Activated T-cell treated with anti-CD3 and anti-CD28 coated beads for 48 hours (primary cell): ENCODE data around the gene DAD1.
"Not testable (repeated sequence)": the region's sequence is repeated elsewhere in the genome, so short reads cannot be mapped to it uniquely, and the experiment has no call there.

Experiments used
- DNase-seq: peaks from one replicate; pipeline ENCODE4 v3.0.0-alpha.2; 2020; ENCODE audit warnings: low read depth

The DAD1 gene

GRCh38 chr14:22552001-22552826, 36.8 kb downstream of the DAD1 start:
- DNase-seq: no peak

DNA sequence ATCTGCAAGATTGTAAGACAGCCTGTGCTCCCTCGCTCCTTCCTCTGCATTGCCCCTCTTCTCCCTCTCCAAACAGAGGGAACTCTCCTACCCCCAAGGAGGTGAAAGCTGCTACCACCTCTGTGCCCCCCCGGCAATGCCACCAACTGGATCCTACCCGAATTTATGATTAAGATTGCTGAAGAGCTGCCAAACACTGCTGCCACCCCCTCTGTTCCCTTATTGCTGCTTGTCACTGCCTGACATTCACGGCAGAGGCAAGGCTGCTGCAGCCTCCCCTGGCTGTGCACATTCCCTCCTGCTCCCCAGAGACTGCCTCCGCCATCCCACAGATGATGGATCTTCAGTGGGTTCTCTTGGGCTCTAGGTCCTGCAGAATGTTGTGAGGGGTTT, 37.4 kb downstream of the DAD1 start:
- no peak for DNase-seq

DNA sequence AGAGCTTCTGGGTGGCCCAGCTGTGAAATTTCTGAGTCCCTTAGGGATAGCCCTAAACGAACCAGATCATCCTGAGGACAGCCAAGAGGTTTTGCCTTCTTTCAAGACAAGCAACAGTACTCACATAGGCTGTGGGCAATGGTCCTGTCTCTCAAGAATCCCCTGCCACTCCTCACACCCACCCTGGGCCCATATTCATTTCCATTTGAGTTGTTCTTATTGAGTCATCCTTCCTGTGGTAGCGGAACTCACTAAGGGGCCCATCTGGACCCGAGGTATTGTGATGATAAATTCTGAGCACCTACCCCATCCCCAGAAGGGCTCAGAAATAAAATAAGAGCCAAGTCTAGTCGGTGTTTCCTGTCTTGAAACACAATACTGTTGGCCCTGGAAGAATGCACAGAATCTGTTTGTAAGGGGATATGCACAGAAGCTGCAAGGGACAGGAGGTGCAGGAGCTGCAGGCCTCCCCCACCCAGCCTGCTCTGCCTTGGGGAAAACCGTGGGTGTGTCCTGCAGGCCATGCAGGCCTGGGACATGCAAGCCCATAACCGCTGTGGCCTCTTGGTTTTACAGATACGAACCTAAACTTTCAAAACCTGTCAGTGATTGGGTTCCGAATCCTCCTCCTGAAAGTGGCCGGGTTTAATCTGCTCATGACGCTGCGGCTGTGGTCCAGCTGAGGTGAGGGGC, 38.9 kb downstream of the DAD1 start:
- DNase-seq: peak; percentile 62

DNA sequence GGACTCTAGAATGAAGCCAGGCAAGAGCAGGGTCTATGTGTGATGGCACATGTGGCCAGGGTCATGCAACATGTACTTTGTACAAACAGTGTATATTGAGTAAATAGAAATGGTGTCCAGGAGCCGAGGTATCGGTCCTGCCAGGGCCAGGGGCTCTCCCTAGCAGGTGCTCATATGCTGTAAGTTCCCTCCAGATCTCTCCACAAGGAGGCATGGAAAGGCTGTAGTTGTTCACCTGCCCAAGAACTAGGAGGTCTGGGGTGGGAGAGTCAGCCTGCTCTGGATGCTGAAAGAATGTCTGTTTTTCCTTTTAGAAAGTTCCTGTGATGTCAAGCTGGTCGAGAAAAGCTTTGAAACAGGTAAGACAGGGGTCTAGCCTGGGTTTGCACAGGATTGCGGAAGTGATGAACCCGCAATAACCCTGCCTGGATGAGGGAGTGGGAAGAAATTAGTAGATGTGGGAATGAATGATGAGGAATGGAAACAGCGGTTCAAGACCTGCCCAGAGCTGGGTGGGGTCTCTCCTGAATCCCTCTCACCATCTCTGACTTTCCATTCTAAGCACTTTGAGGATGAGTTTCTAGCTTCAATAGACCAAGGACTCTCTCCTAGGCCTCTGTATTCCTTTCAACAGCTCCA, 39.6 kb downstream of the DAD1 start:
- DNase-seq: no peak

DNA sequence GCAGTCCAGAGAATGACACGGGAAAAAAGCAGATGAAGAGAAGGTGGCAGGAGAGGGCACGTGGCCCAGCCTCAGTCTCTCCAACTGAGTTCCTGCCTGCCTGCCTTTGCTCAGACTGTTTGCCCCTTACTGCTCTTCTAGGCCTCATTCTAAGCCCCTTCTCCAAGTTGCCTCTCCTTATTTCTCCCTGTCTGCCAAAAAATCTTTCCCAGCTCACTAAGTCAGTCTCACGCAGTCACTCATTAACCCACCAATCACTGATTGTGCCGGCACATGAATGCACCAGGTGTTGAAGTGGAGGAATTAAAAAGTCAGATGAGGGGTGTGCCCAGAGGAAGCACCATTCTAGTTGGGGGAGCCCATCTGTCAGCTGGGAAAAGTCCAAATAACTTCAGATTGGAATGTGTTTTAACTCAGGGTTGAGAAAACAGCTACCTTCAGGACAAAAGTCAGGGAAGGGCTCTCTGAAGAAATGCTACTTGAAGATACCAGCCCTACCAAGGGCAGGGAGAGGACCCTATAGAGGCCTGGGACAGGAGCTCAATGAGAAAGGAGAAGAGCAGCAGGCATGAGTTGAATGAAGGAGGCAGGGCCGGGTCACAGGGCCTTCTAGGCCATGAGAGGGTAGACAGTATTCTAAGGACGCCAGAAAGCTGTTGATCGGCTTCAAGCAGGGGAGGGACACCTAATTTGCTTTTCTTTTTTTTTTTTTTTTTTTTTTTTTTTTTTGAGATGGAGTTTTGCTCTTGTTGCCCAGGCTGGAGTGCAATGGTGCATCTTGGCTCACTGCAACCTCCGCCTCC, 40.9 kb downstream of the DAD1 start:
- DNase-seq: no peak

GRCh38 chr14:22547313-22547947, 41.6 kb downstream of the DAD1 start:
- DNase-seq: no peak

DNA sequence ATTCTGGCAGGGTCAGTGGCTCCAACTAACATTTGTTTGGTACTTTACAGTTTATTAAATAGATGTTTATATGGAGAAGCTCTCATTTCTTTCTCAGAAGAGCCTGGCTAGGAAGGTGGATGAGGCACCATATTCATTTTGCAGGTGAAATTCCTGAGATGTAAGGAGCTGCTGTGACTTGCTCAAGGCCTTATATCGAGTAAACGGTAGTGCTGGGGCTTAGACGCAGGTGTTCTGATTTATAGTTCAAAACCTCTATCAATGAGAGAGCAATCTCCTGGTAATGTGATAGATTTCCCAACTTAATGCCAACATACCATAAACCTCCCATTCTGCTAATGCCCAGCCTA, 42.3 kb downstream of the DAD1 start:
- DNase-seq: no peak

- no peak for DNase-seq
These were observed 42.9 kb downstream of the DAD1 start for GRCh38 chr14:22545842-22546721.

- DNase-seq: no peak
These were observed 44.1 kb downstream of the DAD1 start for GRCh38 chr14:22544881-22545420.

GRCh38 chr14:22544406-22544805, 44.6 kb downstream of the DAD1 start:
- DNase-seq: no peak

DNA sequence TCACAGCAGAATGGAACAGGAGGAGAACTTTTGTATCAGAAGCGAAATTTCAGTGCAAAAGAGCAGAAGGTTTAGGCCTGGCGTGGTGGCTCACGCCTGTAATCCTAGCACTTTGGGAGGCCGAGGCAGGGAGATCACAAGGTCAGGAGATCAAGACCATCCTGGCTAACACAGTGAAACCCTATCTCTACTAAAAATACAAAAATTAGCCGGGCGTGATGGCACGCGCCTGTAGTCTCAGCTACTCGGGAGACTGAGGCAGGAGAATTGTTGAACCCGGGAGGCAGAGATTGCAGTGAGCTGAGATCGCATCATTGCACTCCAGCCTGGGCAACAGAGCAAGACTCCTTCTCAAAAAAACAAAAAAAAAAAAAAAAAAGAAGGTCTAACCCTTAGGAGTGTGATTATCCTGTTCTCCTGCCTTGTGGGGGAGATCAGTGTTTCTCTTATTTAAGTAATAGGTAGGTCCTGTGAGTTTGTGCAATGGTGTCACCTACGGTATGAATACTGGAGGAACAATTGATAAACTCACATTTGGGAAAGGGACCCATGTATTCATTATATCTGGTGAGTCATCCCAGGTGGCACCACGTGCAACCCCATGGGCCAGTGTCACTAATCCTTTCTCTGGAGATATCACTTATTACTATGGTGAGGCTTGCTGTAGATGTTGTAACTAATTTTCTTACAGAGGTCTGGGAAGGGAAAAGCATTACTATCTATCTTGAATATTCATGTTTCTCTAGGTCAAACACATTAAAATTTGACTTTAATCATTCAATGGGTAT, 45.3 kb downstream of the DAD1 start:
- not testable (repeated sequence) for DNase-seq

DNA sequence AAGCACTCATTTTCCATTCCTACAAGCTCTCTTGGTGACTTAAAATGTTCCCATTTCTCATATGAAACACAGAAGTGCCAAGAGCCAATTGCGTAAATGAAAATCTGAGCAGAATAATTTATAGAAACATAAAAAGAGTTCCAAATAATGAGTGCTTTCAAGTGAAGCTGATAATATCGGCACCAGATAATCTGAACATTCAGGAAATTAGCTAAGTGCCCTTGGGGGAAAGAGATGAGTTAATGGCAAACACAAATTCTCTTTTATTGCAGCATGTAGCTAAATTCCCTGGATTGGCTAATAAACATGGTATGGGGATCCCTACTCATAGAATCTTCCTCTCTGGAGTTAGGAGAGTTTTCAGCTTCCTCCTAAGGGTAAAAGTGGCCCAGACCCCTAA, 46.7 kb downstream of the DAD1 start:
- DNase-seq: no peak

GRCh38 chr14:22541721-22542120, 47.3 kb downstream of the DAD1 start:
- DNase-seq: no peak

GRCh38 chr14:22540811-22541360, 48.1 kb downstream of the DAD1 start:
- DNase-seq: no peak

- DNase-seq: no peak
These were observed 48.7 kb downstream of the DAD1 start for GRCh38 chr14:22540293-22540692.

GRCh38 chr14:22539831-22540230, 49.2 kb downstream of the DAD1 start:
- DNase-seq: no peak

DNA sequence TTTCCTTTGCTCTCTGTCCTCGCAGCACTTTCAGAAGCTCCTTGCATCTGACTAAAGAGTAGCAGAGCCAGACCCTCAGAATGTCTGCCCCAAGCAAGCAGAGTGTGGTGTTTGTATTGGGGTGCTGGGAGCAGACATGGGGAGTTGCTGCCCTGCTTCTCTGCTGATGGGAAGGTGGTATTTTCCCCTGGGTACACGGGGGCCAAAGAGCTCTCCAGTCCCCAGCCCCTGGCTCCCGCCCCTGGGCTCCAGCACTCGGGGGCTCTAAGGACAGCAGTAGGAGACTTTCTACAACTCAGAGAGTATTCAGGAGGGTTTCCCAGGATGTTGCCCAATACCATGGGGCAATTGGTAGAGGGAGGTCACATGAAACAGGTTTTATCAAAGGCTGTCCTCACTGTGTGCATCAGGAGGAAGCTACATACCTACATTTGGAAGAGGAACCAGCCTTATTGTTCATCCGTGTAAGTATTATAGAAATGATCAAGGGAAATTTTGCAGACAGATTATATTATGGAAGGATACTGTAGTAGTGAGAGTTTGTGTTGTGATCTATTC, 50.3 kb downstream of the DAD1 start:
- no peak for DNase-seq

- DNase-seq: no peak
These were observed 51.4 kb downstream of the DAD1 start for GRCh38 chr14:22537436-22538310.
